Mesenchymal stem cell (in vitro differentiated cells and primary cell): ENCODE measurements around the gene MST1.
"Not testable (repeated sequence)": the region's sequence is repeated elsewhere in the genome, so short reads cannot be mapped to it uniquely, and the experiment has no call there.

ENCODE experiments used
- DNase-seq: peaks from one replicate; pipeline ENCODE4 v3.0.0-alpha.2; 2013
- H2AFZ ChIP-seq: one replicate; pipeline ENCODE4 v1.6.1; 2013; ENCODE audit warnings: low read depth, mild to moderate bottlenecking, control low read depth, inconsistent platforms, low read length, moderate library complexity
- H2AK5ac ChIP-seq: 2 replicates; pipeline ENCODE4 v1.6.1; 2013; ENCODE audit warnings: low read length, moderate library complexity, mild to moderate bottlenecking, inconsistent platforms; ENCODE audit not compliant: severe bottlenecking
- H2BK120ac ChIP-seq: one replicate; pipeline ENCODE4 v1.6.1; 2013; ENCODE audit warnings: low read depth, mild to moderate bottlenecking, inconsistent platforms, low read length, moderate library complexity
- H2BK12ac ChIP-seq, 2 experiments: one replicate each; pipeline ENCODE4 v1.6.1; 2013; ENCODE audit warnings: inconsistent platforms in 2 of 2, low read length in 2 of 2, mild to moderate bottlenecking in 2 of 2, moderate library complexity in 2 of 2, control low read depth in 1 of 2
- H2BK15ac ChIP-seq: one replicate; pipeline ENCODE4 v1.6.1; 2013; ENCODE audit warnings: mild to moderate bottlenecking, low read depth, inconsistent platforms; ENCODE audit not compliant: poor library complexity, severe bottlenecking
- H2BK5ac ChIP-seq: 2 replicates; pipeline ENCODE4 v1.6.1; 2013; ENCODE audit warnings: low read depth, mild to moderate bottlenecking, low read length, control low read depth, inconsistent platforms; ENCODE audit not compliant: poor library complexity, severe bottlenecking
- H3K14ac ChIP-seq, 2 experiments: one replicate each; pipeline ENCODE4 v1.6.1; 2013; ENCODE audit warnings: inconsistent platforms in 2 of 2, low read length in 2 of 2, control low read depth in 1 of 2, mild to moderate bottlenecking in 1 of 2, moderate library complexity in 1 of 2
- H3K18ac ChIP-seq, 2 experiments: one replicate each; pipeline ENCODE4 v1.6.1; 2013; ENCODE audit warnings: inconsistent platforms in 2 of 2, low read length in 2 of 2, control low read depth in 1 of 2, low read depth in 1 of 2, mild to moderate bottlenecking in 1 of 2
- H3K23ac ChIP-seq, 2 experiments: one replicate each; pipeline ENCODE4 v1.6.1; 2013; ENCODE audit warnings: inconsistent platforms in 2 of 2, low read length in 2 of 2, mild to moderate bottlenecking in 2 of 2, moderate library complexity in 2 of 2, control low read depth in 1 of 2
- H3K27ac ChIP-seq: 2 replicates; pipeline ENCODE4 v1.5.1; 2013; ENCODE audit warnings: mild to moderate bottlenecking, moderate library complexity, low read length, control low read depth, inconsistent platforms; ENCODE audit not compliant: poor library complexity, severe bottlenecking
- H3K27me3 ChIP-seq, 2 experiments: 2 replicates each; pipeline versions ENCODE4 v1.6.1 to v1.7.0; 2013; ENCODE audit warnings: low read length in 2 of 2, mild to moderate bottlenecking in 2 of 2, moderate library complexity in 2 of 2, control low read depth in 1 of 2, inconsistent platforms in 1 of 2; ENCODE audit not compliant: control insufficient read depth in 1 of 2, insufficient read depth in 1 of 2
- H3K36me3 ChIP-seq, 2 experiments: 2 replicates each; pipeline versions ENCODE4 v1.6.1 to v1.7.0; 2013; ENCODE audit warnings: low read length in 2 of 2, control low read depth in 1 of 2, inconsistent platforms in 1 of 2, low read depth in 1 of 2, mild to moderate bottlenecking in 1 of 2; ENCODE audit not compliant: insufficient read depth in 2 of 2, control insufficient read depth in 1 of 2
- H3K4ac ChIP-seq, 2 experiments: one replicate each; pipeline ENCODE4 v1.6.1; 2013; ENCODE audit warnings: inconsistent platforms in 2 of 2, low read length in 2 of 2, mild to moderate bottlenecking in 2 of 2, moderate library complexity in 2 of 2, control low read depth in 1 of 2, low read depth in 1 of 2
- H3K4me1 ChIP-seq: 2 replicates; pipeline ENCODE4 v1.6.1; 2013; ENCODE audit warnings: low read depth, low read length, control low read depth; ENCODE audit not compliant: control insufficient read depth, insufficient read depth
- H3K4me2 ChIP-seq: 2 replicates; pipeline ENCODE4 v1.6.1; 2013; ENCODE audit warnings: low read length, mild to moderate bottlenecking, inconsistent platforms; ENCODE audit not compliant: poor library complexity, severe bottlenecking
- H3K4me3 ChIP-seq, 2 experiments: 2 replicates each; pipeline versions ENCODE4 v1.5.1 to v1.7.0; 2013; ENCODE audit warnings: low read length in 2 of 2, mild to moderate bottlenecking in 2 of 2, control low read depth in 1 of 2, low read depth in 1 of 2; ENCODE audit not compliant: insufficient read depth in 1 of 2
- H3K79me1 ChIP-seq: replicated peaks from 2 replicates; pipeline ENCODE4 v1.6.1; 2013; ENCODE audit warnings: mild to moderate bottlenecking, control low read depth, low read length, inconsistent platforms; ENCODE audit not compliant: poor library complexity, severe bottlenecking
- H3K9ac ChIP-seq: 2 replicates; pipeline ENCODE4 v1.7.0; 2013; ENCODE audit warnings: mild to moderate bottlenecking, low read length, moderate library complexity
- H3K9me3 ChIP-seq: 2 replicates; pipeline ENCODE4 v1.7.0; 2013; ENCODE audit warnings: mild to moderate bottlenecking, low read length; ENCODE audit not compliant: control insufficient read depth
- H4K8ac ChIP-seq: one replicate; pipeline ENCODE4 v1.6.1; 2013; ENCODE audit warnings: inconsistent platforms, mild to moderate bottlenecking, low read length, moderate library complexity
- H4K91ac ChIP-seq: one replicate; pipeline ENCODE4 v1.6.1; 2013; ENCODE audit warnings: mild to moderate bottlenecking, low read length, inconsistent platforms
- WGBS: methylation state at CpG from one replicate; pipeline ENCODE4 v1.1.7; 2013; ENCODE audit warnings: mixed read lengths; 5-methylcytosine and 5-hydroxymethylcytosine counted together

The MST1 gene

DNA sequence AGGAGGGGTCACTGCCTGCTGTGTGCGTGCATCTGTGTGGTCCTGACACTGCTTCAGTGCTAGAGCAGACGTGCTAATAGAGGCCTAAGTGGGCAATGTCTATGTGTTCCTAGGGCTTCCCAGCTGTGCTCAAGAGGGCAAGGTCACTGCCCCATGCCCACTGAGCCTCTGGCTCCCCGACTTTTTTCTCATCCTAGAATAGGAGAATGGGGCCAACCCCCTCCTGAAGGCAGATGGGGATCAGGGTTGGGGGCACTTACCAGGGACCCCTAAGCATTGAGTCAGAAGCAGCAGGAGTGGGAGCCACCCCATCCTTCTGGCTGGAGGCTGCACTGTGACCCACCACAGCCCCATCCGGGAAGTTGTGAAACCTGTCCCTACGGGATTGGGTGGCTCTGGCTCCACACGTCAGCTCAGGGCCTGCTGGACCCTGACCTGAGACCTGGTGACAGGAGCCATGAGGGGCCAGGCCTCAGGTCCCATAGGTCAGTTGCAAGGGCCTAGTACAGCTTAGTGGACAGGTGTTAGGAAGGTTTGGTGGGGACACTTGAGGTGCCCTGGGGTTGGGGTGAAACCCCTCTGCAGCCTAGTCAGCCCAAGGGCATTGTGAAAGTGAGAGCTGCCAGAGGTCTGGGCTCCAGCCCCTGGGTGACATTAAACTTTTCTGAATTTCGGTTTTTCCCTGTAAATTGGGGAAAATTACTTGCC lies 782 bp downstream of the MST1 start:
- peak overlapping the region; percentile 20 for H4K8ac ChIP-seq
- not testable (repeated sequence) for H3K9me3 ChIP-seq, H2AFZ ChIP-seq, H3K14ac ChIP-seq, H4K91ac ChIP-seq, H3K23ac ChIP-seq, H3K4me2 ChIP-seq, H2BK15ac ChIP-seq, H2BK5ac ChIP-seq, H3K18ac ChIP-seq, H2BK120ac ChIP-seq, H3K27ac ChIP-seq, DNase-seq, H3K27me3 ChIP-seq
- H2AK5ac ChIP-seq = peak overlapping the region; percentile 3
- peaks cover 10 to 19% of the 10 kb centered on the region in 2 experiments for H3K36me3 ChIP-seq
- H3K79me1 ChIP-seq = peaks cover 13% of the 10 kb centered on the region
- 97% methylated on average over 6 of the region's 7 CpGs for WGBS
- peak overlapping the region in 1 of 2 experiments; percentile 10 for H2BK12ac ChIP-seq
- peaks cover 27% of the 10 kb centered on the region for H3K4me1 ChIP-seq
- H3K4ac ChIP-seq = peak overlapping the region in 1 of 2 experiments; percentile 24
- H3K9ac ChIP-seq = peak overlapping the region; percentile 95
- peak overlapping the region in 1 of 2 experiments; percentile 96 for H3K4me3 ChIP-seq

DNA sequence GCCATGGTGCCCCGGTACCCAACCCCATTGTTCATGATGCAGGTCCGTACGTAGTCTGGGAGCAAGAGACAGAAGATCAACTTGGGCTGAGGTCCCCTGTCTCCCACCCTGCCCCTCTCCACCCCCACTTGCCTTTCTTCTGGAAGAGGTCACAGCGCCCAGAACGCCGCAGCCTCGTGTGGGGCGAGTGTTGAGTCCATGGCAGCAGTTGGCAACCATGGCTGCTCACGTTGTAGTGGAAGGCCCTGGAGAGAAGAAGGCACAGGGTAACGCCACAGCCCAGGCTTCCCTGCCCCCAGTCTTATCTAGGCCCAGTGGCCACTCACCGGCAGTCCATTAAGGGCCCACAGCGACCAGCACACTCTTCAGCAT lies 1.9 kb downstream of the MST1 start:
- not testable (repeated sequence) for H3K18ac ChIP-seq, H3K9me3 ChIP-seq, H3K9ac ChIP-seq, H2BK15ac ChIP-seq, H3K27me3 ChIP-seq, H4K91ac ChIP-seq, H3K4me3 ChIP-seq, DNase-seq, H3K27ac ChIP-seq, H4K8ac ChIP-seq, H2BK12ac ChIP-seq, H3K4me2 ChIP-seq, H2BK5ac ChIP-seq, H2AFZ ChIP-seq, H2AK5ac ChIP-seq, H3K23ac ChIP-seq, H3K4ac ChIP-seq, H3K14ac ChIP-seq, H2BK120ac ChIP-seq
- peaks cover 38% of the 10 kb centered on the region for H3K4me1 ChIP-seq
- H3K79me1 ChIP-seq = peaks cover 13% of the 10 kb centered on the region
- H3K36me3 ChIP-seq = peaks cover 21 to 28% of the 10 kb centered on the region in 2 experiments
- 98% methylated on average over 11 of the region's 12 CpGs for WGBS

- H2AK5ac ChIP-seq, H3K27me3 ChIP-seq, H2AFZ ChIP-seq, H3K27ac ChIP-seq, H2BK5ac ChIP-seq, H4K8ac ChIP-seq, H2BK12ac ChIP-seq, H3K14ac ChIP-seq, H3K4ac ChIP-seq, H2BK15ac ChIP-seq, H2BK120ac ChIP-seq, H3K18ac ChIP-seq, H4K91ac ChIP-seq, H3K9ac ChIP-seq, H3K9me3 ChIP-seq, H3K23ac ChIP-seq: not testable (repeated sequence)
- Histone ChIP-seq H3K79me1 (peaks cover 13% of the 10 kb centered on the region), H3K4me2 (peak overlapping the region; percentile 63), H3K36me3 (peaks cover 26 to 33% of the 10 kb centered on the region in 2 experiments), H3K4me1 (peaks cover 42% of the 10 kb centered on the region), H3K4me3 (peak overlapping the region; percentile 47 to 55)
- 15% methylated on average over 43 of the region's 44 CpGs for WGBS
- peak; percentile 60 for DNase-seq
Measured at GRCh38 chr3:49686769-49687423, 2.4 kb downstream of the MST1 start.

DNA sequence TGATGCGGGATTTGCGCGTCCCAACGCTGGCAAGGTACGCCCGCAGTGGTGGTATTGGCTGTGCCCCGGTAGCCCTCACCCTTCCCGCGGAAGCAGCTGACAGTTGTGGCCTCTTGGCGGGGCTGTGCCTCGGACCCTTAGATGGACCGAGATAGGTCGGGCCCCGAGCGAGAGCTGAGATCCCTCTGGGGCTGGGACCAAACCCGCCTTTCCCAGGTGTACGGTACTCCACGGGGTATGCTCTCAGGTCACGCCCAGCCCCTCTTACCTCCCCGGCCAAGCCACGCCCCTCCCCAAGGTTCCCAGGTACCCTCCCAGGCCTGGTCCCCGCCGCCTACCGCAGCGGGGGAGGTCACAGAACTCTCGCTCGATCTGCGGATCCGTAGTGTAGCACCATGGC lies 2.9 kb downstream of the MST1 start:
- not testable (repeated sequence) for H2AFZ ChIP-seq, H4K8ac ChIP-seq, H3K27me3 ChIP-seq, H3K4ac ChIP-seq, H2BK12ac ChIP-seq, H2BK5ac ChIP-seq, H2AK5ac ChIP-seq, H2BK120ac ChIP-seq, DNase-seq, H3K9ac ChIP-seq, H3K23ac ChIP-seq, H3K18ac ChIP-seq, H2BK15ac ChIP-seq, H3K9me3 ChIP-seq, H3K14ac ChIP-seq, H3K27ac ChIP-seq, H4K91ac ChIP-seq
- peak overlapping the region; percentile 39 for H3K4me2 ChIP-seq
- H3K4me1 ChIP-seq = peaks cover 39% of the 10 kb centered on the region
- WGBS = 7% methylated on average over 12 of the region's 29 CpGs
- H3K79me1 ChIP-seq = peaks cover 13% of the 10 kb centered on the region
- peak overlapping the region; percentile 43 to 55 for H3K4me3 ChIP-seq
- peaks cover 31 to 36% of the 10 kb centered on the region in 2 experiments for H3K36me3 ChIP-seq
